Left lung (tissue), 10 donors: ENCODE measurements around the gene TPCN1. TPM values are rescaled to one million over a fixed set of nuclear protein-coding genes. Genes with fewer than 3 reads are reported as not detected.
A peak's percentile ranks its signal among the peaks of the same experiment; 100 is the strongest.

ENCODE experiments used
- ATAC-seq: fragments of 200-7000 bp; cut with Tn5 transposase; one replicate; pipeline ENCODE4 v1.9.1; 2020; ENCODE audit warnings: moderate library complexity
- DNase-seq, 4 donors: peaks; one replicate each; pipeline ENCODE4 v3.0.0-alpha.2; 2013 to 2020
- H3K27ac ChIP-seq, 2 donors: fragments of 200-600 bp; sonication (generic) in 1 of 2; one replicate each; pipeline versions ENCODE4 v1.5.0 to v1.8.0; 2020 to 2021
- H3K27me3 ChIP-seq, 2 donors: fragments of 200-600 bp; sonication (generic) in 1 of 2; one replicate each; pipeline versions ENCODE4 v1.5.0 to v1.8.0; 2020 to 2021
- H3K36me3 ChIP-seq, 2 donors: fragments of 200-600 bp; sonication (generic) in 1 of 2; one replicate each; pipeline versions ENCODE4 v1.5.0 to v1.8.0; 2020 to 2021
- H3K4me1 ChIP-seq, 2 donors: fragments of 200-600 bp; one replicate each; pipeline ENCODE4 v1.8.0; 2021
- H3K4me3 ChIP-seq, 2 donors: fragments of 200-600 bp; sonication (generic) in 1 of 2; one replicate each; pipeline versions ENCODE4 v1.5.0 to v1.8.0; 2020 to 2021; ENCODE audit warnings: mild to moderate bottlenecking in 1 of 2
- H3K9me3 ChIP-seq, 2 donors: fragments of 200-600 bp; sonication (generic) in 1 of 2; one replicate each; pipeline versions ENCODE4 v1.5.0 to v1.8.0; 2020 to 2021
- intact Hi-C, 2 donors: fragments of 100-400 bp; cut with DNase I; formaldehyde crosslinking; loops; one replicate each; pipeline versions ENCODE4 v1.11.2 to v1.14.2; 2022
- polyA plus RNA-seq, 6 donors: library from polyadenylated mRNA; unstranded; fragments of 120-200 nt; gene quantifications; one replicate each; pipeline ENCODE4 v1.2.1, GENCODE V29; 2013; ENCODE audit not compliant: insufficient read length in 6 of 6
- total RNA-seq, 2 donors: library from RNA; stranded (reverse); fragmentation: NEBNext Ultra II Directional; extraction: Animal tissue kit (Norgen Biotek cat#: 25700); gene quantifications; one replicate each; pipeline ENCODE4 v1.2.1, GENCODE V29; 2021
- TF ChIP-seq, protein P1 (sequence below), 2 donors: fragments of 200-600 bp; sonication (generic) in 1 of 2; IDR thresholded peaks; one replicate each; pipeline versions ENCODE4 v1.5.0 to v1.8.0; 2021; ENCODE audit warnings: antibody characterized with exemption in 2 of 2
- donor health status: DM: no; HTN: yes; CAD: no.
- donor health status: DM: no; HTN: no; CAD: no.

TPCN1 gene
- total and polyA plus RNA-seq, 8 donors, result 24.7 to 54.1 (median 34.8) TPM

DNA sequence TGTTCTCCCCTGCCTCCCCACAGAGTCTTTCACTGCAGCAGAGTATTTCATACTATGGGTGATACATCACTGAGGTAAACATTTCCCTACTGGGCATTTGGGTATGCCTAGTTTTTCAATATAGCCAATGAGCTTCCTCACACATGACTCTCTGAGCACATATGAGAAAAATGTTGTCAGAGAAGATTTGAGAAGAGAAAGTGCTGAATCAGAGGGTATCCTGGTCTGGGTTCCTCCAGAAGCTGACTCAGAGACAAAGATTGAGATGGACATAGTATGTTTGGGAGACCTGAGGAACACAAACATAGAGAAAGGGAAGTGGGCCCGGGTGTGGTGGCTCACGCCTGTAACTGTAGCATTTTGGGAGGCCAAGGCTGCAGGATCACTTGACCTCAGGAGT is 101.1 kb downstream of the TPCN1 start:
- Histone ChIP-seq H3K27ac (peak overlapping the region in 1 of 2 donors; percentile 39), H3K27me3 (no peaks in the 10 kb centered on the region), H3K4me1 (peaks cover 0 to 7% of the 10 kb centered on the region in 2 donors), H3K4me3 (no peak overlapping the region), H3K9me3 (no peaks in the 10 kb centered on the region), H3K36me3 (peaks cover 0 to 63% of the 10 kb centered on the region in 2 donors)
- intact Hi-C loops, result no loop called here
- peak; percentile 56 for ATAC-seq
- no peak for DNase-seq
- TF ChIP-seq, protein P1, sequence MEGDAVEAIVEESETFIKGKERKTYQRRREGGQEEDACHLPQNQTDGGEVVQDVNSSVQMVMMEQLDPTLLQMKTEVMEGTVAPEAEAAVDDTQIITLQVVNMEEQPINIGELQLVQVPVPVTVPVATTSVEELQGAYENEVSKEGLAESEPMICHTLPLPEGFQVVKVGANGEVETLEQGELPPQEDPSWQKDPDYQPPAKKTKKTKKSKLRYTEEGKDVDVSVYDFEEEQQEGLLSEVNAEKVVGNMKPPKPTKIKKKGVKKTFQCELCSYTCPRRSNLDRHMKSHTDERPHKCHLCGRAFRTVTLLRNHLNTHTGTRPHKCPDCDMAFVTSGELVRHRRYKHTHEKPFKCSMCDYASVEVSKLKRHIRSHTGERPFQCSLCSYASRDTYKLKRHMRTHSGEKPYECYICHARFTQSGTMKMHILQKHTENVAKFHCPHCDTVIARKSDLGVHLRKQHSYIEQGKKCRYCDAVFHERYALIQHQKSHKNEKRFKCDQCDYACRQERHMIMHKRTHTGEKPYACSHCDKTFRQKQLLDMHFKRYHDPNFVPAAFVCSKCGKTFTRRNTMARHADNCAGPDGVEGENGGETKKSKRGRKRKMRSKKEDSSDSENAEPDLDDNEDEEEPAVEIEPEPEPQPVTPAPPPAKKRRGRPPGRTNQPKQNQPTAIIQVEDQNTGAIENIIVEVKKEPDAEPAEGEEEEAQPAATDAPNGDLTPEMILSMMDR (IDR thresholded peaks at IDR 0.05), result no peak

DNA sequence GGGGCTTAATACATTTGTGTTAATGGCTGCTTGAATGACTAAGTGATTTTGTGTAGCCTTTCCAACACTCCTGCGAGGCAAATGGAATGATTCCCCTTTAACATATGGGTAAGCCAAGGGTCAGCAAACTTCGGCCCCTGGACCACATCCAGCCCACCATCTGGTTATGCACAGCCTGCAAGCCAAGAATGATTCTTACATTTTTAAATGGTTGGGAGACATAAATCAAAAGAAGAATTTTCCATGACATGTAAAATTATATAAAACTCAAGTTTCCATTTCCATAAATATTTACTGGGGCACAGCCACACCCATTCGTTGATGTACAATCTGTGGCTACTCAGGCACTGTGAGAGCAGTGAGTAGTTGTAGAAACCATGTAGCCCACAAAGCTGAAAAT is 104.7 kb downstream of the TPCN1 start:
- Histone ChIP-seq H3K36me3 (peaks cover 0 to 57% of the 10 kb centered on the region in 2 donors), H3K27me3 (no peaks in the 10 kb centered on the region), H3K4me3 (no peak overlapping the region), H3K27ac (peak overlapping the region in 1 of 2 donors; percentile 2), H3K9me3 (no peaks in the 10 kb centered on the region), H3K4me1 (peaks cover 5 to 20% of the 10 kb centered on the region in 2 donors)
- intact Hi-C loops, result no loop called here
- peak in 3 of 4 donors; percentile 35 to 52 (median 39) for DNase-seq
- ATAC-seq, result peak; percentile 51
- TF ChIP-seq, protein P1 (IDR thresholded peaks at IDR 0.05), result no peak

- Histone ChIP-seq H3K36me3 (peaks cover 0 to 57% of the 10 kb centered on the region in 2 donors), H3K4me3 (no peak overlapping the region), H3K27ac (peak overlapping the region in 1 of 2 donors; percentile 2), H3K27me3 (no peaks in the 10 kb centered on the region), H3K9me3 (no peaks in the 10 kb centered on the region), H3K4me1 (peaks cover 5 to 22% of the 10 kb centered on the region in 2 donors)
- ATAC-seq (no peak), DNase-seq (peak in 1 of 4 donors; percentile 8)
- TF ChIP-seq, protein P1 (IDR thresholded peaks at IDR 0.05), result no peak
- intact Hi-C loops, result no loop called here
Observed at GRCh38 chr12:113326775-113327395, 105.6 kb downstream of the TPCN1 start.

DNA sequence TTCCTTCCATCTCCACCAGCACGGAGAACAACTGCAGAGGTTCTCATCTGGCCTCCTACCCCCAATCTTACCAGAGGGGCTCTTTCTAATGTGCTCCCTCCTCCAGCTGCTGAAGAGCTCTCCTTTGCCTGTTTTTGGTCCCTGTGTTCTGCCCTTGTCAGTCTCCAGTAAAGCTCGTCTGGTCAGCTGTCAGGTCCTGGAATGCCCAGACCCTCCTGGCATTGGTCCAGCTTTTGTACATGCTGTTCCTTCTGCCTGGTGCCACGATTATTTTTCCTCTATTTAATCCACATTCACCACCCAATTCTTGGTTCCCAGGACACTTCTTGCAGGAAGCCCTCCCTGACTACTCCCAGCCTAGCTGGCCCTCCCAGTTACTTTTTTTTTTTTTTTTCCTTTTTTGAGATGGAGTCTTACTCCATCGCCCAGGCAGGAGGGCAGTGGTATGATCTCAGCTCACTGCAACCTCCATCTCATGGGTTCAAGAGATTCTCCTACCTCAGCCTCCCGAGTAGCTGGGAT is 107.2 kb downstream of the TPCN1 start:
- no peak for ATAC-seq
- Histone ChIP-seq H3K27me3 (no peaks in the 10 kb centered on the region), H3K4me3 (no peak overlapping the region), H3K9me3 (no peaks in the 10 kb centered on the region), H3K36me3 (peaks cover 0 to 58% of the 10 kb centered on the region in 2 donors), H3K4me1 (peaks cover 9 to 37% of the 10 kb centered on the region in 2 donors), H3K27ac (no peak overlapping the region)
- intact Hi-C loops, result no loop called here
- TF ChIP-seq, protein P1 (IDR thresholded peaks at IDR 0.05), result no peak
- peak in 1 of 4 donors; percentile 1 for DNase-seq

DNA sequence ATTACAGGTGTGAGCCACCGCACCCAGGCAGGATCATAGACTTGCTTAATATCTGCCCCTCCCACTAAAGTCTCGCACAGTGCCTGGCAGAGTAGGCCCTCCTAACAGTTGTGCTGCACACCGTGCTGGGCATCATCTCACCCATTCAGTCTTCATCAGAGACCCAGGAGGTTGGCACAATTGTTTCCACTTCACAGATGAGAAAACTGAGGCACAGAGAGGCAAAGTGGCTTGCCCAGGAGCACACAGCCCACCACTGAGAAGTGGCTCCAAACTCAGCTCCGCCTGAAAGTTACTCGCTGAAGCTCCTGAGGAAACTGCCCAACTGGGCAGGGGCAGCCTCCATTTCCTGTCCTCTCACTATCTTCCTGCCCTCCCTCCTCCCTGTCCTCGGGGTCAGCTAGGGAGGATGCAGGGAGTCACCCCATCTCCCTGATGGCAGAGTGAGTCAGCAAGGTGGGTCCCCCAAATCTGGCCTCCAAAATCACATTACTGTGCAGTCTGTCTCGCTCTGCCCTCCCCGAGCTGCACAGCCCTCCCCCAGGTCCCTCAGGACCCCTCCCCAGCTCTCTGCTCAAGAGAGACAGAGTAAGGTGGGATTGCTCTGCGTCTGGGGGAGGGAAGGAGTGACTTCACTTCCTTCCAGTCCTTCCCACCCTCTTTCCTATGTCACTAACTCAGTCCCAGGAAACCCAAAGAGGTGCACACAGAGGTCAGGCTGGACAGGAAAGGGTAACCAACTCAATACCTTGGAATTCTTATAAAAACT is 107.9 kb downstream of the TPCN1 start:
- H3K36me3 ChIP-seq, result peaks cover 0 to 58% of the 10 kb centered on the region in 2 donors
- DNase-seq, result no peak
- TF ChIP-seq, protein P1 (IDR thresholded peaks at IDR 0.05), result no peak
- peaks cover 9 to 45% of the 10 kb centered on the region in 2 donors for H3K4me1 ChIP-seq
- H3K9me3 ChIP-seq, result no peaks in the 10 kb centered on the region
- no peak for ATAC-seq
- H3K27ac ChIP-seq, result no peak overlapping the region
- no peak overlapping the region for H3K4me3 ChIP-seq
- H3K27me3 ChIP-seq, result no peaks in the 10 kb centered on the region
- intact Hi-C loops, result no loop called here
